ENCODE data around the gene CCNL2. TPM values are rescaled to one million over a fixed set of nuclear protein-coding genes. Genes with fewer than 3 reads are reported as not detected.

The CCNL2 gene
- total RNA-seq, 1 donor from 2014 or later: 49.4 TPM

DNA sequence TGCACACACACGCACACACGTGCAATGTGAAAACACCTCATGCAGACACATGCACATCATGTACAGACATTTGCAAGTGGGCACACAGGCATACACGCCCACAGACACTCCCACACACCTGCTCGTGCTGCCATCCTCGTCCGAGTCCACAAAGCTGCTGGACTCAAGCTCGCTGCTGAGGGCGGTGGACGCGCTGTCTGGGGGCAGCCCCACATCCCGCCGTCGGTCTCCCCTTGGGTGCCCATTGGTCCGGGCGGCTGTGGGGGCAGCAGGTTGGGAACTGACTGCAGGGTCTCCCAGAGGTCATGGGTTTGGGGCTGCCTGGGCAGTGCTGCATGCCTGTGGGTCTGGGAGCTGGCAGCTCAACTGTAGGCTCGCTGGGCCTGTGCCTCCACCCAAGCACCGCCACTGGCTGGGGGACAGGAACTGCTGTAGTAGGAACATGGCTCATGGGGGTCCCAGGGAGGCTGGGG is 57.5 kb downstream of the CCNL2 start:
- intact Hi-C loops (cut with DNase I): no loop called here
- no peak for ATAC-seq
- DNase-seq (ENCODE audit: missing footprints): no peak

DNA sequence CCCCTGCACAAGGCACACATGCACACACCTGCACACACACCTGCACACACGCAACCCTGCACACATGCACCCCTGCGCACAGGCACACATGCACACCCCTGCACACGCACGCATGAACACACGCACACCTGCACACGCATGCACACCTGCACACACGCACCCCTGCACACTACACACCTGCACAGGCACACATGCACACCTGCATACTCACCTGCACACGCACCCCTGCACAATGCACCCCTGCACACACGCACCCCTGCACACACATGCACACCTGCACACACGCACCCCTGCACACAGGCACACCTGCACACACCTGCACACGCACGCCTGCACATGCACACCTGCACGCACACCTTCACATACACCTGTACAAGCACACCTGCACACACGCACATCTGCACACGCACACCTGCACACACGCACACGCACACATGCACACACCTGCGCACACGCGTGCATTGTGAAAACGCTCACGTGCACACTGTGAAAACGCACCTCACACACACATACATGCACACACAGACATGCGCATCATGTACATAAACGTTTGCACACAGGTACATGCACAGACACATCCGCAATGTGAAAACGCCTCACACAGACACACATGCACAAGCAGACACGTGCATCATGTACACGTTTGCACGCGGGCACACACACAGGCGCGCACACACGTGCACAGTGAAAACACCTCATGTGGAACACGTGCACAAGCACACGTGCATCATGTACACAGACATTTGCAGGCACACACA is 58.2 kb downstream of the CCNL2 start:
- intact Hi-C loops (cut with DNase I): no loop called here
- ATAC-seq (no peak), DNase-seq (ENCODE audit: missing footprints) (no peak)

DNA sequence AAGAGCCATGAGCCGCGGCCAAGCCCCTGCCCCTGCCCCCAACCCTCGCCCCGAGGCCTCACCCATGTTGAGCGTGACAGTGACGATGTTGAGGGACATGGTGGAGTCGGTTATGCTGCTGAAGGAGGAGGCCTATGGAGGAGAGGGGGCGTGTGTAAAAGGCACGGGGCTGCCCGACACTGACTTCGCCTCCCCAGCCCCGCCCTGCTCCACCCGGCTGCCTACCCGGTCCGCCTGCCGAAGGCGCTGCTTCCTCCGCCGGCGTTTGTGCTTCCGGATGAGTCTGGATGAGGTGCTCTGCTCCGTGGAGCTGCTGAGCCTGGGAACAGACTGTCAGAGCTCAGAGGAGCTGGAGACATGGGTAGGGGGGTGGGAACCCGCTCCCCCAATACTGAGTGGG is 59.0 kb downstream of the CCNL2 start:
- DNase-seq (ENCODE audit: missing footprints) (no peak), ATAC-seq (no peak)
- intact Hi-C loops (cut with DNase I): no loop called here

DNA sequence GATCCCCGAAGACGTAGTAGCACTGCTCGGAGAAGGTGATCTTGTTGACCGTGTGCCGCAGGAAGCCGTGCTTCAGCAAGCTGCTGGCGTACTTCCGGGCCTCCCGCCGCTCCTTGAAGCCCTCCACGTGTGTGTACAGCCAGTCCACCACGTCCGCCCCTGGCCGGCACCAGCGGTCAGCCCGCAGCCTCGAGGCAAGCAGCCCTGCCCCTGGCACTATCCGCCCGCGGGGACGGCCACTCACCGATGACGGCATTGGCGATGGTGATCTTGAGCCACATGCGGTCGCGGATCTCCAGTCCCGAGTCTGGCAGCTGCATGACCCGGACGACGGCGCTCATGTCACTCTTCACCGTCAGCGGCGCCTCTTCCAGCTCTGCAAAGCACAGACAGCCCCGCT is 60.9 kb downstream of the CCNL2 start:
- intact Hi-C loops (cut with DNase I): no loop called here
- no peak for ATAC-seq
- DNase-seq (ENCODE audit: missing footprints): no peak

DNA sequence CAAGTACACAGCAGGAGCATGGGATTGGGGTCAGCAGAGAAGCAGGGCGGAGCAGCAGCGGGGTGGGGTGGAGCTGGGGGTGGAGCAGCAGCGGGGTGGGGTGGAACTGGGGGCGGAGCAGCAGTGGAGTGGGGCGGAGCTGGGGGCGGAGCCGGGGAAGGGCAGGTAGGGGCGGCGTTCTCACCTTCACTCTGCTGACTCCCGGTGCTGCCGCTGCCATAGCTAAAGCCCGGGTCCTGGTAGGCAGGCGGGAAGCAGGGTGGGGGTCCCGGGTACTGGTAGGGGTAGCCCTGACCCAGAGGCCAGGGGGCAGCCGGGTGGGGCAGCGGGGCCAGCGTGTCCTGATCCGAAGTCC is 61.4 kb downstream of the CCNL2 start:
- ATAC-seq (no peak), DNase-seq (ENCODE audit: missing footprints) (no peak)
- intact Hi-C loops (cut with DNase I): no loop called here

DNA sequence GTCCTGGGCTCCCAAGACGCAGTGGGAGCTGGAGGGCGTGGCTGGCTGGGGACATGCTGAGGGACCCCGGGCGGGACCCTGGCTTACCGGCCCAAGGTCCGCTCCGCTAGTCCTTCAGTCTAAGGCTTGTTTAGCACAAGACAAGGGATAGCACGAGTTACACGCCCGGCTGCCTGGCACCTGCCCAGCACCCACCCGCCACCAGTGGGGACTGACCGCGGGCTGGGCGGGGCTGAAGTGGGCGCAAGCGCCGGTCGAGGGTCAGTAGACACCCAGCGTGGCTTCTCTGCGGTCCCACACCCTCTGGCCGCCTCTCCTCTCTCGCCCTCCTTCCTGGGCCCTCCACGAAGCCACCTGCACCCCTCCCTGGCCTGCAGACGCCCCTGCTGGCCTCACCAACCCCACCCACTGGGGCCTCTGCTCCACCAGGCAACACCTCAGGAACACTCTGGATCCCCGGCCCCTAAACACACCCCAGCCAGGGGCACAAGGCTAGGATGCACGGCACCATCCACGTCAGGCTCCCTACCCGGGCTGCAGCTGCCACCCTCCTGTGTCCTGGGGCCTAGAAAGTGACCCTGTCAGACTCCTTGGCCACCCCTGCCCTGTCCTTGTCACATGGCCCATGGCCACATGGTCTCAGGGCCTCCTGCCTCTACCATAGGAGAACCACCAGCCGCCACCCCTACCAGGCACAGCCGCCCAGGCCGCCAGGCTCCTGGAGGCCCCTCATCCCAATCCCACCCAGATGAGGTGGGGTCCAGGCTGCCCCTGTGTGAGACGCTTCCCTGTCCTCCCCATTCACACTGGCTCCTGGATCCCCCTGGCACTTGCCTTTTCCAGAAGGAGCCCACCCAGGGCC is 62.0 kb downstream of the CCNL2 start:
- ATAC-seq (no peak), DNase-seq (ENCODE audit: missing footprints) (no peak)
- intact Hi-C loops (cut with DNase I): no loop called here

DNA sequence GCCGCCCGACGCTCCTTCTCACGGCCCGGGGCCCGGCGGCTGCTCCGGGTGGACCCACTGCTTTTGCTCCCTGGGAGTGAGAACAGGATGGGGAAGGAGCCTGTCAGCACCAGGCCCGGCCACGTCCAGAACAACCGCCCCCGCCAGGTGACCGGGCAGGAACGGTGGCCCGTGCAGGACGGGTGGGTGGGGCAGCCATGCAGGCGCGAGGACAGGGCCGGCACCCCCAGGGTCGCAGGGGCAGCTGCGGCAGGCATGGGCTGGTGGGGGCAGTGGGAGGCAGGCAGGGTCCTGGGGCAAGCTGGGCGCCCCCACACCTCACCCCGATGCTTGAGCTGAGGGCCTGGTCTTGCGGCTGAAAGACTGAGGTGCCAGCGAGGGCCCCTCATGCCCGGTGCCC is 62.7 kb downstream of the CCNL2 start:
- no peak for DNase-seq (ENCODE audit: missing footprints)
- no peak for ATAC-seq
- intact Hi-C loops (cut with DNase I): no loop called here

DNA sequence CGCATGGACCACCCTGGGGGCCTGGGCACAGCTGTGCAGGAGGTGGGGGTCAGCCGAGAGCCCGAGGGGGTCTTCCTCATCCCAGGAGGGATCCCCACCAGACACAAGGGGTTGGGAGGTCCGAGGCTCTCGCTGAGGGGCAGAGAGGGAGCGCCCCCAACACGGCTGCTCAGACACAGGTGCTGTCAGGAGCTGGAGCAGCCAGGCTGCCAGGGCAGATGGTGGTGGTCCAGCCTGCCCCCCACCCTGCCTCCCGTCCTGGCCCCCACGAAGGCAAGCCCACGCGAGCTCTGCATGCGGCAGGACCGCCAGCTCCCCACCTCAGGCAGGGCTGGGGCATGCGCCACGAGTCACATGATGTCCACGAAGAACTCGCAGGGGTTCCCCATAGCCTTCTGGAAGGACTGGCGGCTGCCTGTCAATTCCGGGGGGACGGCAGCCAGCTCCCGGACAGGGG is 63.3 kb downstream of the CCNL2 start:
- ATAC-seq: no peak
- intact Hi-C loops (cut with DNase I): no loop called here

More for the DNA sequence above, 63.3 kb downstream of the CCNL2 start:
- no peak for DNase-seq (ENCODE audit: missing footprints)

Small RNA genes lying within 50 kb of the gene (microRNA-seq; reads per million reads assigned to microRNA genes)
- gene MIR6808: not detected

Other genes starting within 250 kb of the CCNL2 start
- 0.24 TPM for gene TTLL10, start 225.5 kb downstream of the CCNL2 start, total RNA-seq
- gene TNFRSF18, start 192.7 kb downstream of the CCNL2 start, total RNA-seq: not detected
- gene TNFRSF4, start 185.2 kb downstream of the CCNL2 start, total RNA-seq: 1.4 TPM
- gene SDF4, start 167.3 kb downstream of the CCNL2 start, total RNA-seq: 125 TPM
- 8.3 TPM for gene B3GALT6, start 167.1 kb downstream of the CCNL2 start, total RNA-seq
- 0.57 TPM for gene C1QTNF12, start 152.6 kb downstream of the CCNL2 start, total RNA-seq
- 40.0 TPM for gene UBE2J2, start 125.5 kb downstream of the CCNL2 start, total RNA-seq
- 3.0 TPM for gene SCNN1D, start 118.9 kb downstream of the CCNL2 start, total RNA-seq
- gene ACAP3, start 91.4 kb downstream of the CCNL2 start, total RNA-seq: 57.3 TPM
- 10.3 TPM for gene PUSL1, start 90.7 kb downstream of the CCNL2 start, total RNA-seq
- 75.7 TPM for gene INTS11, start 74.7 kb downstream of the CCNL2 start, total RNA-seq
- 119 TPM for gene CPTP, start 74.5 kb downstream of the CCNL2 start, total RNA-seq
- gene TAS1R3, start 68.1 kb downstream of the CCNL2 start, total RNA-seq: 0.51 TPM
- 119 TPM for gene DVL1, start 49.9 kb downstream of the CCNL2 start, total RNA-seq
- gene MXRA8, start 40.8 kb downstream of the CCNL2 start, total RNA-seq: 21.8 TPM
- 265 TPM for gene AURKAIP1, start 24.1 kb downstream of the CCNL2 start, total RNA-seq
- gene MRPL20, start 8.0 kb upstream of the CCNL2 start, total RNA-seq: 140 TPM
- gene ANKRD65, start 21.9 kb upstream of the CCNL2 start, total RNA-seq: 3.0 TPM
- gene VWA1, start 36.4 kb upstream of the CCNL2 start, total RNA-seq: 20.5 TPM
- gene ATAD3C, start 50.4 kb upstream of the CCNL2 start, total RNA-seq: 1.8 TPM
- 9.0 TPM for gene ATAD3B, start 72.4 kb upstream of the CCNL2 start, total RNA-seq
- gene ATAD3A, start 112.8 kb upstream of the CCNL2 start, total RNA-seq: 17.9 TPM
- gene TMEM240, start 141.3 kb upstream of the CCNL2 start, total RNA-seq: 6.9 TPM
- 116 TPM for gene SSU72, start 175.5 kb upstream of the CCNL2 start, total RNA-seq
- gene FNDC10, start 200.8 kb upstream of the CCNL2 start, total RNA-seq: 3.0 TPM
- gene MIB2, start 216.2 kb upstream of the CCNL2 start, total RNA-seq: 103 TPM
- 36.2 TPM for gene MMP23B, start 232.8 kb upstream of the CCNL2 start, total RNA-seq